K562 (cell line): ENCODE results near the gene NVL.

Experiments
- CCAR2 ChIP-seq: fragments of 200-400 bp; formaldehyde crosslinking; IDR thresholded peaks from 2 replicates; pipeline ENCODE4 v1.6.1; 2017; ENCODE audit warnings: mild to moderate bottlenecking, low read depth, low read length
- CREB1 ChIP-seq, 2 experiments: sonication (generic) in 1 of 2; formaldehyde crosslinking in 1 of 2; IDR thresholded peaks; 2 replicates each; pipeline versions ENCODE4 v1.6.1 to v1.8.0; 2012 to 2022; ENCODE audit warnings: inconsistent platforms in 1 of 2, mild to moderate bottlenecking in 1 of 2, missing genetic modification reagents in 1 of 2, moderate library complexity in 1 of 2
- KAT8 ChIP-seq: fragments of 450-650 bp; IDR thresholded peaks from 2 replicates; pipeline ENCODE4 v1.6.1; 2016; ENCODE audit warnings: low read depth, mild to moderate bottlenecking
- NCOA2 ChIP-seq, 2 experiments: fragments of 450-650 bp; IDR thresholded peaks; 2 replicates each; pipeline ENCODE4 v1.6.1; 2018; ENCODE audit warnings: mild to moderate bottlenecking in 2 of 2, moderate library complexity in 1 of 2; ENCODE audit not compliant: partially characterized antibody in 2 of 2
- NFIC ChIP-seq: fragments of 450-650 bp; IDR thresholded peaks from 2 replicates; pipeline ENCODE4 v1.6.1; 2017; ENCODE audit warnings: mild to moderate bottlenecking, inconsistent platforms
- PML ChIP-seq: IDR thresholded peaks from 2 replicates; pipeline ENCODE4 v1.6.1; 2012; ENCODE audit warnings: low read length, inconsistent platforms
- SIRT6 ChIP-seq: IDR thresholded peaks from one replicate; pipeline ENCODE4 v1.6.1; 2012; ENCODE audit warnings: low read depth, mild to moderate bottlenecking, control low read depth, inconsistent platforms, low read length, moderate library complexity
- TRIM24 ChIP-seq, 2 experiments: fragments of 450-650 bp; IDR thresholded peaks; 2 replicates each; pipeline ENCODE4 v1.6.1; 2016
- ZNF174 ChIP-seq: fragments of 250-450 bp; sonication (Bioruptor Pico); IDR thresholded peaks from 2 replicates; pipeline ENCODE4 v1.4.0; 2020; ENCODE audit warnings: mild to moderate bottlenecking
- TF ChIP-seq, protein P1 (sequence below), 3 experiments: IDR thresholded peaks in 2 of 3; conservative IDR thresholded peaks in 1 of 3; 2 replicates each; pipeline ENCODE4 v1.5.1; 2011 to 2012; ENCODE audit warnings: low read length in 3 of 3, mild to moderate bottlenecking in 3 of 3, control low read depth in 2 of 3, improper control_type of control experiment in 1 of 3, inconsistent platforms in 1 of 3, low read depth in 1 of 3, mixed read lengths in 1 of 3, moderate library complexity in 1 of 3; ENCODE audit not compliant: insufficient read depth in 2 of 3

DNA sequence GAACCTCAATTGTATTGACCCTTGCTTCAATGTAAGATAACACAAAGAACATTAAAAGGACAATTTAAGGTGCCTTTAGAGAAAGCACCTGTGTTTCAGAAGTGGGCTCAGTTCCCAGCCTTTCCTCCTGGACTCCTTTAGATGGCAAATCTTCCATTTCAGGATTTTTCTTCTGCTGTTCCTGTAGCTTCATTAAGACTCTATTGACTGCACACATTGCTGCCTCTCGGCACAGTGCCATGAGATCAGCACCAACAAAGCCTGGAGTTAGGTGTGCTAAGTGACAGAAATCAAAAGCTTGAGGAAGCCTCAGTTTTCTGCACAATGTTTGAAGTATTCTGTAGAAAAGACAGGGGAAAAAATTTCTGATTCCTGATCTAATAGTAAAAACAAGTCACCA, 40.6 kb downstream of the NVL start:
- TF ChIP-seq, protein P1, sequence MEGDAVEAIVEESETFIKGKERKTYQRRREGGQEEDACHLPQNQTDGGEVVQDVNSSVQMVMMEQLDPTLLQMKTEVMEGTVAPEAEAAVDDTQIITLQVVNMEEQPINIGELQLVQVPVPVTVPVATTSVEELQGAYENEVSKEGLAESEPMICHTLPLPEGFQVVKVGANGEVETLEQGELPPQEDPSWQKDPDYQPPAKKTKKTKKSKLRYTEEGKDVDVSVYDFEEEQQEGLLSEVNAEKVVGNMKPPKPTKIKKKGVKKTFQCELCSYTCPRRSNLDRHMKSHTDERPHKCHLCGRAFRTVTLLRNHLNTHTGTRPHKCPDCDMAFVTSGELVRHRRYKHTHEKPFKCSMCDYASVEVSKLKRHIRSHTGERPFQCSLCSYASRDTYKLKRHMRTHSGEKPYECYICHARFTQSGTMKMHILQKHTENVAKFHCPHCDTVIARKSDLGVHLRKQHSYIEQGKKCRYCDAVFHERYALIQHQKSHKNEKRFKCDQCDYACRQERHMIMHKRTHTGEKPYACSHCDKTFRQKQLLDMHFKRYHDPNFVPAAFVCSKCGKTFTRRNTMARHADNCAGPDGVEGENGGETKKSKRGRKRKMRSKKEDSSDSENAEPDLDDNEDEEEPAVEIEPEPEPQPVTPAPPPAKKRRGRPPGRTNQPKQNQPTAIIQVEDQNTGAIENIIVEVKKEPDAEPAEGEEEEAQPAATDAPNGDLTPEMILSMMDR (IDR thresholded peaks at IDR 0.05 in 2 of 3, conservative IDR thresholded peaks at IDR 0.05 in 1 of 3; ENCODE audit: insufficient read depth in 2 of 3, low read depth in 1 of 3, low read length in 3 of 3), result no peak
- TF ChIP-seq CREB1 (IDR thresholded peaks at IDR 0.05) (no peak), CREB1 (CRISPR knock-in tag; IDR thresholded peaks at IDR 0.05) (no peak), ZNF174 (CRISPR knock-in tag) (no peak), KAT8 (no peak), PML (no peak), TRIM24 (IDR thresholded peaks at IDR 0.05) (no peak), NFIC (no peak), CCAR2 (no peak), SIRT6 (no peak), NCOA2 (IDR thresholded peaks at IDR 0.05; ENCODE audit: partially characterized antibody in 2 of 2) (no peak)
